HEK293T (cell line): ENCODE results near the gene ZNF593OS.

Experiments
- CTCF ChIA-PET: fragments of 350-600 bp; formaldehyde crosslinking; extraction: SDS; loops from one replicate; lab custom pipeline; 2021; ENCODE audit warnings: antibody characterized with exemption, inconsistent platforms; lab: Yijun Ruan, JAX
- POLR2A ChIA-PET: fragments of 350-600 bp; formaldehyde crosslinking; extraction: SDS; loops from one replicate; lab custom pipeline; 2020; ENCODE audit warnings: antibody characterized with exemption, inconsistent platforms; lab: Yijun Ruan, JAX
- DNase-seq: peaks from one replicate; pipeline ENCODE4 v3.0.0; 2012; ENCODE audit warnings: mixed read lengths; ENCODE audit errors: extremely low spot score
- ARNT ChIP-seq: fragments of 450-650 bp; IDR thresholded peaks from 2 replicates; pipeline ENCODE4 v1.6.1; 2017; ENCODE audit warnings: mild to moderate bottlenecking
- BHLHE40 ChIP-seq: fragments of 450-650 bp; IDR thresholded peaks from 2 replicates; pipeline ENCODE4 v1.6.1; 2016; ENCODE audit warnings: mild to moderate bottlenecking, moderate library complexity, borderline replicate concordance
- CTBP1 ChIP-seq: fragments of 450-650 bp; IDR thresholded peaks from 2 replicates; pipeline ENCODE4 v1.6.1; 2016; ENCODE audit warnings: borderline replicate concordance
- ELF4 ChIP-seq: fragments of 450-650 bp; IDR thresholded peaks from 2 replicates; pipeline ENCODE4 v1.6.1; 2017; ENCODE audit warnings: antibody characterized with exemption
- FOXA1 ChIP-seq: fragments of 450-650 bp; IDR thresholded peaks from 2 replicates; pipeline ENCODE4 v1.6.1; 2016; ENCODE audit warnings: mild to moderate bottlenecking
- FOXK2 ChIP-seq: fragments of 450-650 bp; IDR thresholded peaks from 2 replicates; pipeline ENCODE4 v1.6.1; 2016; ENCODE audit warnings: mild to moderate bottlenecking
- FOXM1 ChIP-seq: fragments of 450-650 bp; IDR thresholded peaks from 2 replicates; pipeline ENCODE4 v1.6.1; 2017; ENCODE audit warnings: mild to moderate bottlenecking, borderline replicate concordance
- HDGF ChIP-seq: fragments of 450-650 bp; IDR thresholded peaks from 2 replicates; pipeline ENCODE4 v1.6.1; 2017; ENCODE audit warnings: antibody characterized with exemption, borderline replicate concordance
- L3MBTL2 ChIP-seq: fragments of 450-650 bp; conservative IDR thresholded peaks from 2 replicates; pipeline ENCODE4 v1.6.1; 2016; ENCODE audit warnings: mild to moderate bottlenecking
- LEF1 ChIP-seq: fragments of 450-650 bp; IDR thresholded peaks from 2 replicates; pipeline ENCODE4 v1.6.1; 2017; ENCODE audit warnings: mild to moderate bottlenecking, borderline replicate concordance
- NFRKB ChIP-seq: fragments of 450-650 bp; IDR thresholded peaks from 2 replicates; pipeline ENCODE4 v1.6.1; 2016; ENCODE audit warnings: mild to moderate bottlenecking, moderate library complexity
- PKNOX1 ChIP-seq: fragments of 450-650 bp; IDR thresholded peaks from 2 replicates; pipeline ENCODE4 v1.6.1; 2016
- SP1 ChIP-seq: fragments of 450-650 bp; IDR thresholded peaks from 2 replicates; pipeline ENCODE4 v1.6.1; 2017
- SUZ12 ChIP-seq: fragments of 450-650 bp; IDR thresholded peaks from 2 replicates; pipeline ENCODE4 v1.6.1; 2016; ENCODE audit warnings: mild to moderate bottlenecking
- TARDBP ChIP-seq: fragments of 450-650 bp; IDR thresholded peaks from 2 replicates; pipeline ENCODE4 v1.6.1; 2016
- ZNF384 ChIP-seq: fragments of 450-650 bp; IDR thresholded peaks from 2 replicates; pipeline ENCODE4 v1.6.1; 2016

The ZNF593OS gene

GRCh38 chr1:26158271-26158907 is 13.2 kb downstream of the ZNF593OS start:
- ChIA-PET CTCF (interaction anchor here (1.0 to 2.2 kb wide), 2 partner anchors 13 to 75 kb away, joined by 3 to 4 read pairs; partner anchors contain the start of gene CEP85), POLR2A (interaction anchor here (1.1 kb wide), 1 partner anchor 11 kb away, joined by 4 read pairs; the partner anchor contains the start of gene ZNF593)
- TF ChIP-seq CTBP1 = no peak
- TF ChIP-seq TARDBP = no peak
- no peak for TF ChIP-seq PKNOX1
- TF ChIP-seq ARNT = no peak
- TF ChIP-seq FOXA1 = no peak
- TF ChIP-seq FOXM1 = no peak
- TF ChIP-seq NFRKB = no peak
- no peak for TF ChIP-seq SUZ12
- no peak for TF ChIP-seq ELF4
- TF ChIP-seq FOXK2 = no peak
- TF ChIP-seq ZNF384 = no peak
- no peak for DNase-seq

- DNase-seq = peak; percentile 22
- ChIA-PET POLR2A (interaction anchor here (1.2 to 1.4 kb wide), 2 partner anchors 13 to 282 kb away, joined by 3 to 5 read pairs; partner anchors contain the start of gene ZNF593), CTCF (interaction anchor here (1.3 to 1.4 kb wide), 2 partner anchors 12 to 13 kb away, joined by 3 to 5 read pairs; partner anchors contain the start of gene ZNF593)
- TF ChIP-seq TARDBP (no peak), L3MBTL2 (no peak), BHLHE40 (no peak), PKNOX1 (no peak), HDGF (no peak), ARNT (no peak), LEF1 (no peak), SUZ12 (no peak), ZNF384 (no peak), FOXA1 (no peak), FOXK2 (no peak), NFRKB (no peak), FOXM1 (no peak), CTBP1 (no peak), SP1 (no peak), ELF4 (no peak)
Measured at GRCh38 chr1:26156285-26157038, 15.2 kb downstream of the ZNF593OS start.

- ChIA-PET CTCF (interaction anchor here (1.3 kb wide), 1 partner anchor 14 kb away, joined by 3 read pairs; the partner anchor contains the start of gene ZNF593), POLR2A (interaction anchor here (0.6 to 1.2 kb wide), 3 partner anchors 14 to 565 kb away, joined by 3 read pairs; partner anchors contain the start of gene ZNF593)
- TF ChIP-seq NFRKB (no peak), FOXA1 (no peak), BHLHE40 (no peak), LEF1 (no peak), HDGF (no peak), ELF4 (no peak), L3MBTL2 (no peak), PKNOX1 (no peak), SUZ12 (no peak)
- DNase-seq = peak; percentile 3
Measured at GRCh38 chr1:26155370-26156284, 16.0 kb downstream of the ZNF593OS start.

- POLR2A ChIA-PET = interaction anchor here (1.2 kb wide), 1 partner anchor 15 kb away, joined by 3 read pairs; the partner anchor contains the start of gene ZNF593
- peak; percentile 4 for DNase-seq
- CTCF ChIA-PET = interaction anchor here (2.1 kb wide), 1 partner anchor 10 kb away, joined by 8 read pairs; no protein-coding TSS in a partner anchor
- TF ChIP-seq CTBP1 (no peak), FOXM1 (no peak), ZNF384 (no peak), ELF4 (no peak), ARNT (no peak), TARDBP (no peak), SP1 (no peak), BHLHE40 (no peak), L3MBTL2 (no peak), SUZ12 (no peak), PKNOX1 (no peak), LEF1 (no peak), FOXA1 (no peak), NFRKB (no peak), FOXK2 (no peak)
Measured at GRCh38 chr1:26154750-26155149, 16.9 kb downstream of the ZNF593OS start.
